HG03175 (cell line): ENCODE results near the gene DAPK1.

Source experiments
- ATAC-seq: cut with Tn5 transposase; IDR thresholded peaks from one replicate; pipeline ENCODE4 v1.9.1; 2021; ENCODE audit warnings: mild to moderate bottlenecking, moderate library complexity; ENCODE audit not compliant: unreplicated experiment

The DAPK1 gene

GRCh38 chr9:87638292-87638691 is 140.6 kb downstream of the DAPK1 start:
- ATAC-seq, result no peak

GRCh38 chr9:87639949-87640348 is 142.3 kb downstream of the DAPK1 start:
- no peak for ATAC-seq

- ATAC-seq, result no peak
Observed at GRCh38 chr9:87640385-87640795, 142.7 kb downstream of the DAPK1 start.

GRCh38 chr9:87641067-87641466 is 143.4 kb downstream of the DAPK1 start:
- ATAC-seq, result no peak

GRCh38 chr9:87642330-87643106 is 144.9 kb downstream of the DAPK1 start:
- no peak for ATAC-seq

GRCh38 chr9:87643107-87643650 is 145.5 kb downstream of the DAPK1 start:
- ATAC-seq, result no peak

GRCh38 chr9:87643778-87644570 is 146.3 kb downstream of the DAPK1 start:
- no peak for ATAC-seq

- ATAC-seq, result no peak
Observed at GRCh38 chr9:87644659-87645058, 147.0 kb downstream of the DAPK1 start.

- ATAC-seq, result no peak
Observed at GRCh38 chr9:87646546-87646945, 148.9 kb downstream of the DAPK1 start.

GRCh38 chr9:87647114-87647513 is 149.4 kb downstream of the DAPK1 start:
- no peak for ATAC-seq

GRCh38 chr9:87648606-87649005 is 150.9 kb downstream of the DAPK1 start:
- no peak for ATAC-seq

- no peak for ATAC-seq
Observed at GRCh38 chr9:87650611-87651295, 153.1 kb downstream of the DAPK1 start.

GRCh38 chr9:87651431-87651830 is 153.8 kb downstream of the DAPK1 start:
- ATAC-seq, result no peak

GRCh38 chr9:87653941-87654340 is 156.3 kb downstream of the DAPK1 start:
- ATAC-seq, result no peak

GRCh38 chr9:87655731-87656130 is 158.1 kb downstream of the DAPK1 start:
- ATAC-seq, result no peak

GRCh38 chr9:87656485-87656884 is 158.8 kb downstream of the DAPK1 start:
- ATAC-seq, result no peak

GRCh38 chr9:87657190-87657589 is 159.5 kb downstream of the DAPK1 start:
- no peak for ATAC-seq

- ATAC-seq, result no peak
Observed at GRCh38 chr9:87657893-87658292, 160.2 kb downstream of the DAPK1 start.

GRCh38 chr9:87658511-87658910 is 160.8 kb downstream of the DAPK1 start:
- ATAC-seq, result no peak

- no peak for ATAC-seq
Observed at GRCh38 chr9:87659534-87660419, 162.1 kb downstream of the DAPK1 start.
